Measurements from ENCODE around the gene DNAI4.
"Not testable (repeated sequence)": the region's sequence is repeated elsewhere in the genome, so short reads cannot be mapped to it uniquely, and the experiment has no call there.

DNAI4 gene

GRCh38 chr1:66916320-66916719, 8.3 kb downstream of the DNAI4 start:
- Histone ChIP-seq H3K4me3 (ENCODE audit: low read depth, low read length) (no peak overlapping the region), H3K36me3 (ENCODE audit: control insufficient read depth in 2 of 2, insufficient read depth in 1 of 2, low read length in 2 of 2) (peaks cover 0 to 6% of the 10 kb centered on the region in 2 experiments; a peak in 1 of 3 replicates), H3K27ac (ENCODE audit: extremely low read depth, low read depth, low read length) (no peak overlapping the region), H3K4me1 (ENCODE audit: control insufficient read depth, insufficient read depth, low read length) (no peaks in the 10 kb centered on the region), H3K9me3 (ENCODE audit: control insufficient read depth, insufficient read depth, low read depth, low read length) (no peaks in the 10 kb centered on the region)
- TF ChIP-seq MYNN (tag by site-specific recombination; IDR thresholded peaks at IDR 0.05; ENCODE audit: borderline replicate concordance) = no peak
- TF ChIP-seq ZNF624 (tag by site-specific recombination; IDR thresholded peaks at IDR 0.05) = no peak
- peak; percentile 50; the same call in 1 of the 2 replicates for TF ChIP-seq SP7 (tag by site-specific recombination; IDR thresholded peaks at IDR 0.05)
- no peak for TF ChIP-seq ZNF768 (tag by site-specific recombination; IDR thresholded peaks at IDR 0.05)
- TF ChIP-seq, protein P1, sequence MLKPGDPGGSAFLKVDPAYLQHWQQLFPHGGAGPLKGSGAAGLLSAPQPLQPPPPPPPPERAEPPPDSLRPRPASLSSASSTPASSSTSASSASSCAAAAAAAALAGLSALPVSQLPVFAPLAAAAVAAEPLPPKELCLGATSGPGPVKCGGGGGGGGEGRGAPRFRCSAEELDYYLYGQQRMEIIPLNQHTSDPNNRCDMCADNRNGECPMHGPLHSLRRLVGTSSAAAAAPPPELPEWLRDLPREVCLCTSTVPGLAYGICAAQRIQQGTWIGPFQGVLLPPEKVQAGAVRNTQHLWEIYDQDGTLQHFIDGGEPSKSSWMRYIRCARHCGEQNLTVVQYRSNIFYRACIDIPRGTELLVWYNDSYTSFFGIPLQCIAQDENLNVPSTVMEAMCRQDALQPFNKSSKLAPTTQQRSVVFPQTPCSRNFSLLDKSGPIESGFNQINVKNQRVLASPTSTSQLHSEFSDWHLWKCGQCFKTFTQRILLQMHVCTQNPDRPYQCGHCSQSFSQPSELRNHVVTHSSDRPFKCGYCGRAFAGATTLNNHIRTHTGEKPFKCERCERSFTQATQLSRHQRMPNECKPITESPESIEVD (tag by site-specific recombination; IDR thresholded peaks at IDR 0.05) = peak; percentile 58
- no peak for TF ChIP-seq ZXDB (tag by site-specific recombination; IDR thresholded peaks at IDR 0.05)
- TF ChIP-seq ZNF488 (tag by site-specific recombination; IDR thresholded peaks at IDR 0.05) = no peak
- TF ChIP-seq ZNF37A (tag by site-specific recombination; IDR thresholded peaks at IDR 0.05) = no peak
- 0 out of 2 replicates have a peak, but pooled peaks have one; percentile 33 for TF ChIP-seq IKZF3 (tag by site-specific recombination; IDR thresholded peaks at IDR 0.05)
- 0 out of 2 replicates have a peak, but pooled peaks have one; percentile 36 for TF ChIP-seq ZSCAN30 (tag by site-specific recombination; IDR thresholded peaks at IDR 0.05)
- TF ChIP-seq FEZF1 (tag by site-specific recombination; IDR thresholded peaks at IDR 0.05) = peak; percentile 61
- TF ChIP-seq TCF7L2 (IDR thresholded peaks at IDR 0.05; ENCODE audit: borderline replicate concordance, low read depth, low read length) = peak; percentile 66; the same call in 1 of the 2 replicates
- no peak; the same call in 1 of the 2 replicates for TF ChIP-seq ZNF335 (tag by site-specific recombination; conservative IDR thresholded peaks at IDR 0.05)
- 0 out of 2 replicates have a peak, but pooled peaks have one; percentile 19 for TF ChIP-seq ZBTB17 (tag by site-specific recombination; IDR thresholded peaks at IDR 0.05)
- ChIA-PET POLR2A (no interaction called here), CTCF (no interaction called here)

DNA sequence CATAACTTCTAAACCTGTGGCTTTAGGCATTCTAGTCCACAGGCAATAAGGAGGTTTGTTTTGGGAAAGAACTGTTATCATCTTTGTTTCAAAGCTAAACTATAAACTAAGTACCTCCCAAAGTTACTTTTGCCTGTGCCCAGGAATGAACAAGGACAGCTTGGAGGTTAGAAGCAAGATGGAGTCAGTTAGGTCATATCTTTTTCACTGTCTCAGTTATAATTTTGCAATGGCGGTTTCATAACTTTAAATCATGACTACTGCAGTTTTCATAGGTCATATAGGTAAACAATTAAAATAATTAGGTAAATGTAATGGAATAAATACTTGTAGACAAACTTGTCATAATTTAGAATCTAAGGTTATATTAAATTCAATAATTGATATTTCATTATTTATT, 9.5 kb downstream of the DNAI4 start:
- not testable (repeated sequence) for H3K4me3 ChIP-seq (ENCODE audit: low read depth, low read length); H3K36me3 ChIP-seq (ENCODE audit: control insufficient read depth in 2 of 2, insufficient read depth in 1 of 2, low read length in 2 of 2); H3K4me1 ChIP-seq (ENCODE audit: control insufficient read depth, insufficient read depth, low read length); H3K27ac ChIP-seq (ENCODE audit: extremely low read depth, low read depth, low read length); H3K9me3 ChIP-seq (ENCODE audit: control insufficient read depth, insufficient read depth, low read depth, low read length)
- CTCF ChIA-PET = interaction anchor here (0.7 to 1.1 kb wide), 2 partner anchors 57 to 234 kb away, joined by 4 to 5 read pairs; no protein-coding TSS in a partner anchor
- POLR2A ChIA-PET = interaction anchor here (2.2 kb wide), 1 partner anchor 9 kb away, joined by 6 read pairs; the partner anchor contains the start of genes DNAI4 and MIER1

DNA sequence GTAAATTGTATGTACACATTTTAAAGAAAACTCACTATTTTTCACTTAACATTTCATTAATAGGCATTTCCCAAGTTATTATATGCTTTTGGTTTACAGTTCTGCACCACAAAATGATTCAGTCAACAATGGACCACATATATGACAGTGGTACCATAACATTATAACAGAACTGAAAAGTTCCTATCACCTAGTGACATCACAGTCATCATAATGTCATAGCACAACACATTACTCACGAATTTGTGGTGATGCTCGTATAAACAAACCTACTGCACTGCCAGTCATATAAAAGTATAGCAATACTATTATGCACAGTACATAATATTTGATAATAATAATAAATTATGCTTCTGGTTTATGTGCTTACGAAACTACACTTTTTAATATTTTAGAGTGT, 30.9 kb downstream of the DNAI4 start:
- ChIA-PET CTCF (no interaction called here), POLR2A (no interaction called here)
- no peak overlapping the region for H3K4me3 ChIP-seq (ENCODE audit: low read depth, low read length)
- no peaks in the 10 kb centered on the region for H3K4me1 ChIP-seq (ENCODE audit: control insufficient read depth, insufficient read depth, low read length)
- no peaks in the 10 kb centered on the region for H3K36me3 ChIP-seq (ENCODE audit: control insufficient read depth in 2 of 2, insufficient read depth in 1 of 2, low read length in 2 of 2)
- H3K9me3 ChIP-seq (ENCODE audit: control insufficient read depth, insufficient read depth, low read depth, low read length) = no peaks in the 10 kb centered on the region
- TF ChIP-seq ZNF37A (tag by site-specific recombination; IDR thresholded peaks at IDR 0.05) = no peak
- no peak for TF ChIP-seq ZNF350 (tag by site-specific recombination; IDR thresholded peaks at IDR 0.05)
- H3K27ac ChIP-seq (ENCODE audit: extremely low read depth, low read depth, low read length) = no peak overlapping the region

DNA sequence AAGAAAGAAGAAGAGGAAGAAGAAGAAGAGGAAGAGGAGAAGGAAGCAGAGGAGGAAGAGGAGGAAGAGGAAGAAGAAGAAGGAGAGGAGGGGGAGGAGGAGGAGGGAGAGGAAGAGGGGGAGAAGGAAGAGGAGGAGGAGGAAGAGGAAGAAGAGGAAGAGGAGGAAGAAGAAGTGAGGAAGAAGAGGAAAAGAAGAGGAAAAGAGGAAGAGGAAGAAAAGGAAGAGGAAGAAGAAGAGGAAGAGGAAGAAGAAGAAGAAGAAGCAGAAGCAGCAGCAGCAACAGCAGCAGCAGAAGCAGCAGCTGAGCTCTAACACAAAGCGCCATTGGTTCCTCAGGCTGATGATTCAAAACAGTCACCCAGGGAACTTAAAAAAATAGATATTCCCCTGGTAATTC, 34.0 kb downstream of the DNAI4 start:
- ChIA-PET CTCF (interaction anchor here (0.7 to 0.8 kb wide), 2 partner anchors 172 to 237 kb away, joined by 3 read pairs; no protein-coding TSS in a partner anchor), POLR2A (no interaction called here)
- Histone ChIP-seq H3K27ac (ENCODE audit: extremely low read depth, low read depth, low read length) (no peak overlapping the region), H3K4me3 (ENCODE audit: low read depth, low read length) (no peak overlapping the region), H3K9me3 (ENCODE audit: control insufficient read depth, insufficient read depth, low read depth, low read length) (no peaks in the 10 kb centered on the region), H3K4me1 (ENCODE audit: control insufficient read depth, insufficient read depth, low read length) (no peaks in the 10 kb centered on the region), H3K36me3 (ENCODE audit: control insufficient read depth in 2 of 2, insufficient read depth in 1 of 2, low read length in 2 of 2) (no peaks in the 10 kb centered on the region)
- TF ChIP-seq ZNF660 (tag by site-specific recombination; IDR thresholded peaks at IDR 0.05) = no peak
- TF ChIP-seq ZNF747 (tag by site-specific recombination; IDR thresholded peaks at IDR 0.05) = no peak
- no peak for TF ChIP-seq TRIM28 (IDR thresholded peaks at IDR 0.05; ENCODE audit: borderline replicate concordance, low read length)
- TF ChIP-seq ZNF366 (tag by site-specific recombination; conservative IDR thresholded peaks at IDR 0.05) = 0 out of 2 replicates have a peak, but pooled peaks have one; percentile 61
- no peak for TF ChIP-seq ZNF701 (tag by site-specific recombination; IDR thresholded peaks at IDR 0.05)
- TF ChIP-seq, protein P2, sequence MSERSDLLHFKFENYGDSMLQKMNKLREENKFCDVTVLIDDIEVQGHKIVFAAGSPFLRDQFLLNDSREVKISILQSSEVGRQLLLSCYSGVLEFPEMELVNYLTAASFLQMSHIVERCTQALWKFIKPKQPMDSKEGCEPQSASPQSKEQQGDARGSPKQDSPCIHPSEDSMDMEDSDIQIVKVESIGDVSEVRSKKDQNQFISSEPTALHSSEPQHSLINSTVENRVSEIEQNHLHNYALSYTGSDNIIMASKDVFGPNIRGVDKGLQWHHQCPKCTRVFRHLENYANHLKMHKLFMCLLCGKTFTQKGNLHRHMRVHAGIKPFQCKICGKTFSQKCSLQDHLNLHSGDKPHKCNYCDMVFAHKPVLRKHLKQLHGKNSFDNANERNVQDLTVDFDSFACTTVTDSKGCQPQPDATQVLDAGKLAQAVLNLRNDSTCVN (tag by site-specific recombination; optimal IDR thresholded peaks at IDR 0.05) = no peak
- no peak for TF ChIP-seq ZNF37A (tag by site-specific recombination; IDR thresholded peaks at IDR 0.05)
- peak; percentile 99 for TF ChIP-seq ZNF513 (tag by site-specific recombination; IDR thresholded peaks at IDR 0.05)
- no peak for TF ChIP-seq ZBTB6 (tag by site-specific recombination; IDR thresholded peaks at IDR 0.05)

Measured in HEK293 (cell line).